Muscle layer of duodenum (tissue), 2 donors: ENCODE data around the gene RAE1.
A peak's percentile ranks its signal among the peaks of the same experiment; 100 is the strongest.

Experiments used
- H3K27ac ChIP-seq: one replicate; pipeline ENCODE4 v1.7.0; 2013; ENCODE audit warnings: mild to moderate bottlenecking, low read length
- H3K27me3 ChIP-seq: one replicate; pipeline ENCODE4 v1.7.0; 2013; ENCODE audit warnings: low read depth, mild to moderate bottlenecking, control low read depth, low read length
- H3K36me3 ChIP-seq, 2 donors: one replicate each; pipeline ENCODE4 v1.7.0; 2013; ENCODE audit warnings: low read length in 2 of 2, control low read depth in 1 of 2, mild to moderate bottlenecking in 1 of 2; ENCODE audit not compliant: insufficient read depth in 2 of 2, control insufficient read depth in 1 of 2
- H3K4me1 ChIP-seq, 2 donors: one replicate each; pipeline ENCODE4 v1.7.0; 2013; ENCODE audit warnings: low read length in 2 of 2, mild to moderate bottlenecking in 2 of 2, control low read depth in 1 of 2, moderate library complexity in 1 of 2; ENCODE audit not compliant: insufficient read depth in 2 of 2, control insufficient read depth in 1 of 2
- H3K4me3 ChIP-seq, 2 donors: one replicate each; pipeline ENCODE4 v1.7.0; 2013; ENCODE audit warnings: low read length in 2 of 2, low read depth in 1 of 2, mild to moderate bottlenecking in 1 of 2
- H3K9me3 ChIP-seq, 2 donors: one replicate each; pipeline ENCODE4 v1.7.0; 2013; ENCODE audit warnings: low read length in 2 of 2, control low read depth in 1 of 2, mild to moderate bottlenecking in 1 of 2; ENCODE audit not compliant: control insufficient read depth in 1 of 2
- donor health status: healthy.

The RAE1 gene, protein sequence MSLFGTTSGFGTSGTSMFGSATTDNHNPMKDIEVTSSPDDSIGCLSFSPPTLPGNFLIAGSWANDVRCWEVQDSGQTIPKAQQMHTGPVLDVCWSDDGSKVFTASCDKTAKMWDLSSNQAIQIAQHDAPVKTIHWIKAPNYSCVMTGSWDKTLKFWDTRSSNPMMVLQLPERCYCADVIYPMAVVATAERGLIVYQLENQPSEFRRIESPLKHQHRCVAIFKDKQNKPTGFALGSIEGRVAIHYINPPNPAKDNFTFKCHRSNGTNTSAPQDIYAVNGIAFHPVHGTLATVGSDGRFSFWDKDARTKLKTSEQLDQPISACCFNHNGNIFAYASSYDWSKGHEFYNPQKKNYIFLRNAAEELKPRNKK

DNA sequence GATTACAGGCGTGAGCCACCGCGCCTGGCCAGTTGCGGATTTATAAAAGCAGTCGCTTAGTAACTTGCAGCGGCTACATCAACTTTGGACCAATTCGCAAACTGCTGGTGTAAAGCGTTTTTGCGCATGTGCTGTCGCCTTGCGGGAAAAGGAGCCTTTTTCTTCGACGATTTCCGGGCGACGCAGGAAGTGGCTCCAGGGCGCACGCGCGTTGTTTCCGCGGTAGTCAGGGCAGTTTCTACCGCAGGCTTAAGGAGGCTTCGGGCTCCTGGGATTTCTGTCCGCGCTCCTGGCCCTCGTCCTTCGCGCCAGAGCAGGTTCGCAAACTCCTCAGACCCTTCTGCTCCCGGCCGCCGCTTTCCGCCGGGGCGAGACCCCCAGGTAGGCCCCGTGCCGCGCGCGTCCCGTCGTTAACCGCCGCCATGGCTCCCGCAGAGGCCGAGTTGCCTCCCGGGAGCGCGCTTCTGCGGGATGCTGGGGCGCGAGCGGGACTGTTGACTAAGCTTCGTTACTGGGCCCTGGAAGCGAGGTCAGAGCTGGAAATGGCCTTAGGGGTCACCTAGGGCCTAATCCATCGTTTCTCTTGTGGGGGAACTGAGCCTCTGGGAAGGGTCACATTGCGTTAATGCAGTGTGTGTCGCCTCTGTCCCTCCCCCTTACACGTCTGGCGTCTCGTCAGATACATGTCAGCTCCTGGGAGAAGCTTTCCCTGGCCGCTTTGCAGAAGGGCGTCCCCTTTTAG lies at the start of gene RAE1:
TSS of gene RAE1 (plus strand) at position 214 of the 742 bp plus-strand sequence. CDS start 2,784 bp downstream, outside the sequence.
- Histone ChIP-seq H3K36me3 (peaks cover 27 to 34% of the 10 kb centered on the region in 2 donors), H3K27me3 (no peaks in the 10 kb centered on the region), H3K4me1 (peaks cover 3 to 18% of the 10 kb centered on the region in 2 donors), H3K27ac (peak within 1 kb of the TSS; percentile 75), H3K4me3 (peak within 1 kb of the TSS; percentile 89 to 93), H3K9me3 (no peaks in the 10 kb centered on the region)

DNA sequence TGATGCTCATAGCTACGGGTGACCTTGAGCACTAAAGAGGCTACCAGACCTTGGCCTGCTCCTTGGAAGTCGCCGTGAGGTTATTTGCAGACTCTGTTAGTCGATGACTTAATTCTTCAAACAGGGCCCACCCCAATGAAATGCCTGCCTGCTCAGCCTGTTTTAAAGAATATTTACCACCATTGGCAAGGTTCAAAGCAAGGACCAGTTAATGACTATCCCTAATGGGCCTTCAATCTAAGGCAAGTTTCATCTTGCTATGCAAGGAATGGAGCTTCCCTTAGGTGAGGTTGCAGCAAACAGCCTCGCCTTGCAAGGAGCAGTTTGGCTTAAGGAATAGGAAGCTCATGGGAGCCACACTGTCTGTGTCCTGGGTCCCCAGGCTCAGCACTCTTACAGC lies 44.3 kb upstream of the RAE1 start:
- no peaks in the 10 kb centered on the region for H3K36me3 ChIP-seq
- H3K4me3 ChIP-seq, result no peak overlapping the region
- no peak overlapping the region for H3K27ac ChIP-seq
- H3K9me3 ChIP-seq, result no peaks in the 10 kb centered on the region
- no peaks in the 10 kb centered on the region for H3K4me1 ChIP-seq
- no peaks in the 10 kb centered on the region for H3K27me3 ChIP-seq

DNA sequence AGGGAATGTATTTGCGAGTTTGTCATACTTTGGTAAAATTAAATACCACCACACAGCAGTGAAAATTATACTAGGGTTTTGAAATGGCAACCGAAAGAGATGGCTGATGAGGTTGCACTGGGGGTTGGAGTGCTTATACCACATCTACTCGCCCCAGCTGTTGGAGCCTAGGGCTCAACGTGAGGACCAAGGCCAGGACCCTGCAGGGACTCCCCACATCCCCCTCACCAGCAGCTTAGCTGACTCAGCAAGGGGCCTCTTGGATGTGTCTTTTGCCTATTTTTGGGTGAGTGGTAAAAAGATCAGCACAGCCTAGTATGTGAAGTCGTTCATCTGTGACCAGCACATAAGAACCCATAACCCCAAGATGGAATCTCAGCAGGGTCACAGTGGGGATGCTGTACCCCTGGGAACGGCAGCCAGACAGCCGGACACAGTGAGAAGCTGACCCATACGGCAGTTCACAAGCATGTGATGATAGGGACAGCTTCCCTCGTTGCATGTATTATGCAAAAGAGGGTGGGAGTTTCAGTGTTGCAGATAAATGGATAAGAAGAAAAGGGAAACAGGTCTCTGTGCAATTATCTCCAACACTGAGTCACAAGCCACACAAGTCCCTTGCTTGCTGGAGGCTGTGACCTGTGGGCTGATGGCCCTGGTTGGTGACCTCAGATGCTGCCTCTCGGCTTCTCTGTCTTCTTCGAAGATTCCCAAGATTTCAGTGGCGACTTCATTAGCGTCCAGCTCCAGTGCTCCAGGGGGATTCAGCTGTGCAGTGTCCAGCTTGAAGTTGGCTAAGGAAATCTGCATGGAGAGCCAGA lies 42.4 kb upstream of the RAE1 start:
- H3K36me3 ChIP-seq, result no peaks in the 10 kb centered on the region
- no peak overlapping the region for H3K4me3 ChIP-seq
- H3K27me3 ChIP-seq, result no peaks in the 10 kb centered on the region
- no peak overlapping the region for H3K27ac ChIP-seq
- H3K4me1 ChIP-seq, result no peaks in the 10 kb centered on the region
- H3K9me3 ChIP-seq, result no peaks in the 10 kb centered on the region

DNA sequence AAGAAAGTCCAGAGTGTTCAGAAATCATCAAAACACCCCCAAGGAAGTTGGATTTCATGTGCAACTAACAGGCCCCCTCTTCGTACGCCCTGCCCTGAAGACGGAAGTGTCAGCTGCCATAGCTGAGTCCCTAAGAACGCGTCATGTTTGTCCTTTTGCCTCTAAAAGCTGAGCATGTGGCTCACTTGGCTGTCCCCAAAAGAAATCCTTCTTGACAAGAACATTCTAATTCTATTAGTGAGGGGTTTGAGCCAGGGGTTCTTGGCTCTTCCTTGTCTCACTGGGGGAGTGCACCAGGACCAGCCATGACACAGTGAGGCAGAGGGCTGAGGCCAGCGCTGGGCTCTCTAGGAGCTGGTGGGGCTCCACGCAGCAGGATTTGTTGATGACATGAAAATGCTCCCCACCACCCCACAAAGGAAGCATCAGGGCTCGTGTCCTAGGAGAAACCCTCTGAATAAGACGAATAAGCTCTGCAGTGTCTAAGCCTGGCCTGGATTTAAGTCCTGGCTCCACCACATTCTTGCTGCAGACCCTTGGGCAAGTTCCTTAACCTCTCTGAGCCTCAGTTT lies 41.4 kb upstream of the RAE1 start:
- Histone ChIP-seq H3K4me3 (no peak overlapping the region), H3K27me3 (no peaks in the 10 kb centered on the region), H3K36me3 (no peaks in the 10 kb centered on the region), H3K27ac (no peak overlapping the region), H3K9me3 (no peaks in the 10 kb centered on the region), H3K4me1 (no peaks in the 10 kb centered on the region)

DNA sequence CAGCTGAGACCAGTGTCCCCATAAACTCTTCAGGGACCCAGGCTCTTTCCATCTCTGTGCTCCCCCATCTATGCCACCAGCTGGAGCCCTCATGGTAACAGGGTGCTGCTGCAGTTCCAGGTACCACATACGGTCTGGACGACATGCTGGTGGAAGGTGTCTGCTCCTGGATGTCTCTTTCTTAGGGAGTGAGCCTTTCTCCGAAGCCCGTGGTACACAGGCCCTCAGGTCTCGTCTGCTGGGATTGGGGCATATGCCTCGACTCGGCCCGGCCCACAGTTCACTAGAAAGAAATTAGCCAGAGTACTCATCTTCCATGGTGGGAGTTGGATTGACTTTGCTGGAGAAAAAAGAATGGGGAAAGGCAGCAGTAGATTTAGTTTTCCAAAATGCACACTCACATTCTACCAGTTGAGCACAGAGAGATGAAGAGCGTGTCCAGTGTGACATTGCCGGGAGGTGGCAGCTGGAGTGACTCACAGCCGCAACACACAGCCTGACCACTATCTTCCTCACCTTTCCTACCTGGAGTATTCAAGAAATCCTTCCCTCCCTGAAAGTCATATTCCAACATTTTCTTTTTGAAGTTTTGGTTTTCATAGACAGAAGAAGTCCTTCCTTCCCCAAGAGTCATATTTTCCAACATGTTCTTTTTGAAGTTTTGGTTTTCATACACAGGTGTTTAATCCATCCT lies 40.1 kb upstream of the RAE1 start:
- no peak overlapping the region for H3K4me3 ChIP-seq
- H3K27ac ChIP-seq, result no peak overlapping the region
- no peaks in the 10 kb centered on the region for H3K36me3 ChIP-seq
- no peaks in the 10 kb centered on the region for H3K27me3 ChIP-seq
- no peaks in the 10 kb centered on the region for H3K9me3 ChIP-seq
- no peaks in the 10 kb centered on the region for H3K4me1 ChIP-seq

DNA sequence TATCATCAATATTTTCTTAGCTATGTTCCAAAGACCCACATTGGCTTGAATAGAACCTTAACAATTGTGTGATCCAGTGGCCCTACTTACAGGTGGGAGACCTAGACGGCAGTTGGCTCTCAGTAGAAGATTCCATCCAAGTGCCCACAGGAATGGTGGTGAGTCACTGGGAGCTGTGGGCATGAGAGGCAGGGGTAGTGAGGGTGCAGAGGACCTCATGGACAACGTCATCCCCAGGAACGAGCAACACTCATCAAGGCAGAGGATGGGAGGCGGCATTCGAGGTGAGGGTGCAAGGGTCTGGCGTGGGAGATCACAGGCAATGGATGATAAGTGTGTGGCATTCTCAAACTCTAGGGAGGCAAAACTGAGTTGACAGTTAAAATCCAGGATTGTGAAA lies 38.9 kb upstream of the RAE1 start:
- no peaks in the 10 kb centered on the region for H3K36me3 ChIP-seq
- H3K27ac ChIP-seq, result no peak overlapping the region
- H3K27me3 ChIP-seq, result no peaks in the 10 kb centered on the region
- no peaks in the 10 kb centered on the region for H3K4me1 ChIP-seq
- no peak overlapping the region for H3K4me3 ChIP-seq
- no peaks in the 10 kb centered on the region for H3K9me3 ChIP-seq

DNA sequence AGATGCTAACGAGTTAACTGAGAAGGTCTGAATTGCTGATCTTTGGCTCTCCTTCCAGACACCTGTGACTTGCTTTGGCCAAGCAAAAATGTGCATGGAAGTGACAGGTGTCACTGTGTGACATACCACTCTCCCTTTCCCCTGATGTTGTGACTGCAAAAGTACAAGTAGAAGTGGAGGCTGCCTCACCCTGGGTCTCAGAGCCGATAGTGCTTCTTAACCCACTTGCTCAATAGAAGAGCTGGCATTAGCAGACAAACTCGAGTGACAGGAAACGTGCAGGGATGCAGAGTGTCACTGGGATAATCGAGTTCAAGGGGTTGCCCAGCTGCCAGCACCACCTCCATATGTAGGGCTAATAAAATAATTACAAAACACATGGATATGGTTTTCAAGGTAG lies 37.8 kb upstream of the RAE1 start:
- H3K9me3 ChIP-seq, result no peaks in the 10 kb centered on the region
- no peaks in the 10 kb centered on the region for H3K4me1 ChIP-seq
- no peaks in the 10 kb centered on the region for H3K27me3 ChIP-seq
- no peaks in the 10 kb centered on the region for H3K36me3 ChIP-seq
- no peak overlapping the region for H3K4me3 ChIP-seq
- H3K27ac ChIP-seq, result no peak overlapping the region

DNA sequence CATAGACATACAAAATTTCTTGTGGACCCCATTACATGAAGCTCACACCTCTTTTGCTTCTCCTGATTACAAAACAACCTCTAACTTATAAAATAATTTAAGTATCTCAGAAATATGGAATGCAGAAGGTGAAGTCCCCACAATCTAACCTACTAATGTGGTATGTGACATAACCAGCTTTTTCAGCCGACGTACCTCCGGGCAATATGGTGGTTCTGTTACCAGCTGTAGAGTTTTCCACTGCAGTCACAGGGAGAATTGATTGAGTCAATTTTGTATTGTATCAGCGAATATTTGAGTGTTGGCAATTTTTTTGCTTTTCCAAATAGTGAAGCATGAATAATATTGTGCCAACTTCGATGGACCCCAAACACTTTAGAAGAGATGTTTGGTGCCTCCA lies 37.1 kb upstream of the RAE1 start:
- no peak overlapping the region for H3K27ac ChIP-seq
- no peaks in the 10 kb centered on the region for H3K4me1 ChIP-seq
- no peaks in the 10 kb centered on the region for H3K9me3 ChIP-seq
- H3K4me3 ChIP-seq, result no peak overlapping the region
- H3K27me3 ChIP-seq, result no peaks in the 10 kb centered on the region
- no peaks in the 10 kb centered on the region for H3K36me3 ChIP-seq

DNA sequence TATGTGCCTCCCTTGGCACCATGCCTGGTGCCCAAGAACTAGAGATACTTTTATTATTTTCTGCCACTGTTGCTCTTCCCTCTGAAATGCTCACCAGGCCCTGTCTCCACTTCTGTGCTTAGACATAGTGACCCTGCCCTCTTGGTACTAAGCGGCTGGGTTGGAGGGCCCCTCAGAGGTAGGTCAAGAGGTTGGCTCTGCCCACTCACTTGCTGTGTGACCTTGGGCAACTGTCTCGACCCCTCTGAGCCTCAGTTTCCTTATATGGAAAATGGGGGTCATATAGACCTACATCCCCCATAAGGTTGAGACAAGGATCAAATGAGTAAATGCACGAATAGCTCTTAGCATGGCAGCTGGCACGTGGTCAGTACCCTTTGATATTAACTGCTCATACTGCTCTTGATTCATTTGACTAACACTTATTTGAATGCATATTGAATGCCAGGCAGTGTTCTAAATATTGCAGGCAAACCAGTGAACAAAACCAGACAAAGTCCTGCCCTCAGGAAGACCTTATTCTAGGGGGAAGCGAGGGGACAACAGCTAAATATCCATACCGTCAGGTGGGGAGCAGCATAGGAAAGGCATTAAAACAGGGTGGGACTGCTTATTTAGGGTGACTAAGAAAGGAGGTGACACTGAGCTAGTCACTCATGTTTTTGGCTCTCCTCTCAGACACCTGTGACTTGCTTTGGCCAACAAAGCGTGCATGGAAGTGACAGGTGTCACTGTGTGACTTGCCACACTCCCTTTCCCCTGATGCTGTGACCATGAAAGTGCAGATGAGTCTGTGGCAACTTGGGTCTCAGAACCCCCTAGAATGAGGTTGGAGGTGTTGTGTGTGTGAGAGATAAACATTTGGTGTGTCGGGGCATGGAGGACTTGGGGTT lies 35.7 kb upstream of the RAE1 start:
- Histone ChIP-seq H3K9me3 (no peaks in the 10 kb centered on the region), H3K4me3 (no peak overlapping the region), H3K4me1 (no peaks in the 10 kb centered on the region), H3K27ac (no peak overlapping the region), H3K36me3 (no peaks in the 10 kb centered on the region), H3K27me3 (no peaks in the 10 kb centered on the region)

DNA sequence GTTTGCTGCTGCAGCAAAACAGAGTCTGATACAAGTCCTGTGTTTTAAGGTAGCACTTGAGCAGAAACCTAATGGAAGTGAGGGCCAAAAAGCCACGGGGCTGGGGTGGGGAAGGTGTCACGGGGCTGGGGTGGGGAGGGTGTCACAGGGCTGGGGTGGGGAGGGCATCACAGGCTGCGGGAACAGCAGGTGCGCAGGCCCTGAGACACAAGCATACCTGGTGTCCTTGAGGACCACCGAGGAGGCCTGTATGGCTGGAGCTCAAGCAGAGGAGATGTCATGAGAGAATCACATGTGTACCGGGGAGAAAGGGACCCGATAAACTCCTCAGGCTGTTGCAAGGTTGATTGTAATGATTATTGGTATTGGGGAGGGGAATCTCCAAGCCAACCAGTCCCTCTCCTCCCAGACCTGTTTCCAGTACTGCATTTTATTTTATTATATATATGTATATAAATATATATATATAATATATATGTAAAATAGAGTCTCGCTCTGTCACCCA lies 35.0 kb upstream of the RAE1 start:
- Histone ChIP-seq H3K27me3 (no peaks in the 10 kb centered on the region), H3K4me3 (no peak overlapping the region), H3K27ac (no peak overlapping the region), H3K36me3 (no peaks in the 10 kb centered on the region), H3K9me3 (no peaks in the 10 kb centered on the region), H3K4me1 (no peaks in the 10 kb centered on the region)
